ENCODE results near the gene PPARG.

DNA sequence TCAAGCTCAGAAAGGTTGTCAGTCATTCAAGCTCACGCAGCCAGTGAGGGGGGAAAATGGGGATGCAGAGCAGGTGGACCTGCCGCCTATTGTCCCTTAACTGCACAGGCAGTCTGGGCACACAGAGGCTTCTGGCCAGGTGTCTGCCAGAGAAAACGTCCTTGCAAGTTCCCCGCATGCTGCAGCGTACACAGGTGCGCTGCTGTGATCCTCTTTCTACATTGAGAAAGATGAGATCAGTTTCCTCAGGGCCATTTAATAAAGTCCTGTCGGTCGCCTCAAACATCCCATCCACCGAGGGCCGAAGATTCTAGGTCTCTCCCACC, 195.0 kb downstream of the PPARG start:
- TF ChIP-seq TAF1 (IDR thresholded peaks at IDR 0.05; ENCODE audit: low read depth, low read length) (no peak), CTCF (IDR thresholded peaks at IDR 0.05; ENCODE audit: control extremely low read depth in 1 of 3, insufficient read depth in 1 of 3, low read depth in 1 of 3, low read length in 3 of 3) (no peak), EZH2 (IDR thresholded peaks at IDR 0.05; ENCODE audit: low read depth, low read length, severe bottlenecking) (no peak), GTF2F1 (IDR thresholded peaks at IDR 0.05; ENCODE audit: borderline replicate concordance, low read depth, low read length) (no peak), SAP30 (IDR thresholded peaks at IDR 0.05; ENCODE audit: insufficient read depth, insufficient replicate concordance, low read length) (no peak)
